Measurements from ENCODE around the gene TACR2.
A peak's percentile ranks its signal among the peaks of the same experiment; 100 is the strongest.

- TF ChIP-seq POLR2AphosphoS5 (IDR thresholded peaks at IDR 0.05) (no peak), POLR2A (IDR thresholded peaks at IDR 0.05) (no peak), CTCF (IDR thresholded peaks at IDR 0.05) (peak in 1 of 2 donors; percentile 29)
Measured at GRCh38 chr10:69413221-69413865, 3.4 kb downstream of the TACR2 start.
